HCT116 (cell line): ENCODE results near the gene ARFGEF3. TPM values are rescaled to one million over a fixed set of nuclear protein-coding genes. Genes with fewer than 3 reads are reported as not detected.

Experiments
- ATAC-seq: fragments of 200-7000 bp; cut with Tn5 transposase; 2 replicates; pipeline ENCODE4 v1.9.1; 2020; ENCODE audit warnings: mild to moderate bottlenecking, moderate library complexity
- BruUV-seq: library from RNA; stranded (reverse); fragments of 400-500 nt; replicated peaks from 2 replicates; lab custom pipeline; 2021; lab: Mats Ljungman, UMichigan
- CTCF ChIA-PET: fragments of 300-600 bp; sonication (Branson Sonifier 250); formaldehyde crosslinking; loops from one replicate; lab custom pipeline; 2021; ENCODE audit warnings: antibody characterized with exemption; lab: Charles Lee
- POLR2A ChIA-PET: fragments of 300-600, 350-600 bp; sonication (Branson Sonifier 250); formaldehyde crosslinking; loops from one replicate; lab custom pipeline; 2021; ENCODE audit warnings: antibody characterized with exemption; lab: Charles Lee
- RAD21 ChIA-PET, 2 experiments: fragments of 300-600 bp; sonication (Branson Sonifier 250); formaldehyde crosslinking; loops; one replicate each; lab custom pipeline; 2023; ENCODE audit warnings: low total read pairs in 2 of 2; ENCODE audit not compliant: uncharacterized antibody in 2 of 2, unreplicated experiment in 2 of 2, low non-redundant PET in 1 of 2; lab: Charles Lee
- DNase-seq: peaks from one replicate; pipeline ENCODE4 v3.0.0-alpha.2; 2010; ENCODE audit warnings: low read depth, low spot score
- H2AFZ ChIP-seq: fragments of 200-600 bp; shearing (Covaris generic), sonication (generic); 2 replicates; pipeline ENCODE4 v1.6.1; 2017; ENCODE audit warnings: low read depth, mixed run types, mixed read lengths, antibody characterized with exemption, low read length; ENCODE audit not compliant: poor library complexity, severe bottlenecking
- H3K27ac ChIP-seq: 2 replicates; pipeline ENCODE4 v1.5.1; 2012; ENCODE audit warnings: low read depth, low read length
- H3K27me3 ChIP-seq: fragments of 200-600 bp; sonication (generic); 2 replicates; pipeline ENCODE4 v1.6.1; 2016; ENCODE audit warnings: mixed run types, low read length, mixed read lengths; ENCODE audit not compliant: insufficient read depth
- H3K36me3 ChIP-seq, 2 experiments: fragments of 200-500 bp in 1 of 2; fragments of 200-600 bp in 1 of 2; sonication (Bioruptor generic) in 1 of 2; sonication (generic) in 1 of 2; 2 replicates each; pipeline versions ENCODE4 v1.5.1 to v1.6.1; 2014 to 2016; ENCODE audit warnings: low read length in 2 of 2, inconsistent platforms in 1 of 2, mixed read lengths in 1 of 2, mixed run types in 1 of 2; ENCODE audit not compliant: insufficient read depth in 2 of 2, control insufficient read depth in 1 of 2
- H3K4me1 ChIP-seq, 2 experiments: fragments of 200-600 bp in 1 of 2; sonication (generic) in 1 of 2; 2 replicates each; pipeline versions ENCODE4 v1.5.1 to v1.6.1; 2012 to 2017; ENCODE audit warnings: low read length in 2 of 2, inconsistent platforms in 1 of 2, mild to moderate bottlenecking in 1 of 2, mixed read lengths in 1 of 2, mixed run types in 1 of 2, moderate library complexity in 1 of 2; ENCODE audit not compliant: insufficient read depth in 2 of 2, control insufficient read depth in 1 of 2
- H3K4me2 ChIP-seq: fragments of 200-600 bp; sonication (generic); 2 replicates; pipeline ENCODE4 v1.6.1; 2017; ENCODE audit warnings: mixed run types, low read length, mixed read lengths
- H3K4me3 ChIP-seq, 2 experiments: fragments of 200-600 bp in 1 of 2; sonication (generic) in 1 of 2; replicated peaks in 1 of 2; 2 replicates each; pipeline ENCODE4 v1.5.1; 2011 to 2016; ENCODE audit warnings: low read length in 2 of 2, control low read depth in 1 of 2, low read depth in 1 of 2, mild to moderate bottlenecking in 1 of 2, mixed read lengths in 1 of 2, mixed run types in 1 of 2
- H3K79me2 ChIP-seq: fragments of 200-600 bp; sonication (generic); 2 replicates; pipeline ENCODE4 v1.6.1; 2017; ENCODE audit warnings: mild to moderate bottlenecking, mixed run types, low read length, moderate library complexity, mixed read lengths; ENCODE audit not compliant: insufficient read depth
- H3K9ac ChIP-seq: fragments of 200-600 bp; sonication (generic); 2 replicates; pipeline ENCODE4 v1.6.1; 2016; ENCODE audit warnings: low read length, mixed read lengths
- H3K9me2 ChIP-seq: fragments of 200-600 bp; sonication (generic), shearing (Covaris generic); 2 replicates; pipeline ENCODE4 v1.6.1; 2017; ENCODE audit warnings: mixed run types, mild to moderate bottlenecking, moderate library complexity; ENCODE audit not compliant: insufficient read depth
- H3K9me3 ChIP-seq, 2 experiments: fragments of 200-500 bp in 1 of 2; fragments of 200-600 bp in 1 of 2; sonication (Bioruptor generic) in 1 of 2; sonication (generic) in 1 of 2; 2 replicates each; pipeline ENCODE4 v1.6.1; 2014 to 2017; ENCODE audit warnings: low read length in 2 of 2, mixed read lengths in 2 of 2, inconsistent platforms in 1 of 2, low read depth in 1 of 2, mild to moderate bottlenecking in 1 of 2, mixed run types in 1 of 2, moderate library complexity in 1 of 2; ENCODE audit not compliant: control insufficient read depth in 1 of 2, insufficient read depth in 1 of 2
- H4K20me1 ChIP-seq: fragments of 200-600 bp; sonication (generic), shearing (Covaris generic); 2 replicates; pipeline ENCODE4 v1.6.1; 2017; ENCODE audit warnings: mixed run types, mild to moderate bottlenecking, moderate library complexity; ENCODE audit not compliant: insufficient read depth
- ATF3 ChIP-seq: IDR thresholded peaks from 2 replicates; pipeline ENCODE4 v1.6.1; 2012
- CTCF ChIP-seq, 3 experiments: fragments of 200-600 bp in 1 of 3; sonication (generic) in 1 of 3; IDR thresholded peaks in 2 of 3; conservative IDR thresholded peaks in 1 of 3; 2 replicates each; pipeline ENCODE4 v1.5.1; 2012 to 2017; ENCODE audit warnings: low read depth in 2 of 3, low read length in 2 of 3, antibody characterized with exemption in 1 of 3, borderline replicate concordance in 1 of 3, control low read depth in 1 of 3, mild to moderate bottlenecking in 1 of 3, mixed read lengths in 1 of 3, mixed run types in 1 of 3, moderate library complexity in 1 of 3; ENCODE audit not compliant: insufficient read depth in 1 of 3
- MAX ChIP-seq: IDR thresholded peaks from 2 replicates; pipeline ENCODE4 v1.6.1; 2012
- RAD21 ChIP-seq: IDR thresholded peaks from 2 replicates; pipeline ENCODE4 v1.6.1; 2012; ENCODE audit warnings: low read depth, mild to moderate bottlenecking
- YY1 ChIP-seq: IDR thresholded peaks from 2 replicates; pipeline ENCODE4 v1.6.1; 2011; ENCODE audit warnings: low read length, low read depth, moderate library complexity, mild to moderate bottlenecking; ENCODE audit not compliant: insufficient replicate concordance; ENCODE audit errors: extremely low read depth
- ZNF274 ChIP-seq: fragments of 200-500 bp; sonication (Bioruptor generic); IDR thresholded peaks from 2 replicates; pipeline ENCODE4 v1.6.1; 2014; ENCODE audit warnings: mild to moderate bottlenecking, low read depth, low read length, inconsistent platforms
- intact Hi-C: fragments of 100-400 bp; cut with micrococcal nuclease; formaldehyde crosslinking; loops from 2 replicates; pipeline ENCODE4 v1.10.0; 2022
- total RNA-seq: library from RNA; stranded (reverse); gene quantifications from one replicate; pipeline ENCODE4 v1.2.1, GENCODE V29; 2021; ENCODE audit not compliant: unreplicated experiment

The ARFGEF3 gene
- total RNA-seq, 1 experiment from 2014 or later, result 3.8 TPM

- no TSS peak for BruUV-seq
- POLR2A ChIA-PET, result interaction anchor here (1.2 kb wide), 1 partner anchor 307 kb away, joined by 4 read pairs; no protein-coding TSS in a partner anchor
- CTCF ChIA-PET, result interaction anchor here (0.7 to 5.4 kb wide), 16 partner anchors 13 to 1249 kb away, joined by 3 to 26 read pairs (median 4); partner anchors contain the start of gene HEBP2
- no peaks in the 10 kb centered on the region for H4K20me1 ChIP-seq
- no peaks in the 10 kb centered on the region for H3K36me3 ChIP-seq
- ATAC-seq (peak; percentile 92), DNase-seq (peak; percentile 58)
- H3K9me2 ChIP-seq, result no peaks in the 10 kb centered on the region
- no peak overlapping the region; a peak in 1 of 4 replicates for H3K4me3 ChIP-seq
- no peaks in the 10 kb centered on the region for H3K9me3 ChIP-seq
- TF ChIP-seq YY1 (peak; percentile 50), MAX (peak; percentile 37; the same call in 1 of the 2 replicates), ZNF274 (no peak), CTCF (IDR thresholded peaks at IDR 0.05 in 2 of 3, conservative IDR thresholded peaks at IDR 0.05 in 1 of 3; ENCODE audit: borderline replicate concordance in 1 of 3, insufficient read depth in 1 of 3, low read depth in 2 of 3, low read length in 2 of 3) (peak; percentile 48 to 85 (median 78); a peak in 5 of 6 replicates), ATF3 (no peak), RAD21 (peak; percentile 94)
- no peak overlapping the region for H3K9ac ChIP-seq
- RAD21 ChIA-PET, result interaction anchor here (0.6 to 1.4 kb wide), 9 partner anchors 83 to 1738 kb away, joined by 3 to 6 read pairs (median 3); no protein-coding TSS in a partner anchor
- H3K4me2 ChIP-seq, result peak overlapping the region; percentile 51
- intact Hi-C loops, result loop anchor here (1.0 to 5.0 kb wide), 7 partner anchors 163 to 1248 kb away; partner anchors contain the start of gene HEBP2
- peak overlapping the region; percentile 87 for H2AFZ ChIP-seq
- no peak overlapping the region for H3K27ac ChIP-seq
- peaks cover 0 to 8% of the 10 kb centered on the region in 2 experiments; a peak in 1 of 4 replicates for H3K4me1 ChIP-seq
- H3K27me3 ChIP-seq, result no peaks in the 10 kb centered on the region
- H3K79me2 ChIP-seq, result no peaks in the 10 kb centered on the region
Measured at GRCh38 chr6:138115877-138116660, 45.7 kb upstream of the ARFGEF3 start.
